OCI-LY1 (cell line): ENCODE data around the gene KIF22.

Source experiments
- EZH2 ChIP-seq: fragments of 200-600 bp; sonication (generic), shearing (Covaris generic); IDR thresholded peaks from 2 replicates; pipeline ENCODE4 v1.8.0; 2017; ENCODE audit warnings: borderline replicate concordance, mixed run types, mild to moderate bottlenecking, antibody characterized with exemption, low read length, moderate library complexity, mixed read lengths
- TF ChIP-seq, protein P1 (sequence below): fragments of 200-600 bp; sonication (generic), shearing (Covaris generic); IDR thresholded peaks from 2 replicates; pipeline ENCODE4 v1.5.1; 2017; ENCODE audit warnings: mild to moderate bottlenecking, antibody characterized with exemption, low read length, moderate library complexity, mixed read lengths

DNA sequence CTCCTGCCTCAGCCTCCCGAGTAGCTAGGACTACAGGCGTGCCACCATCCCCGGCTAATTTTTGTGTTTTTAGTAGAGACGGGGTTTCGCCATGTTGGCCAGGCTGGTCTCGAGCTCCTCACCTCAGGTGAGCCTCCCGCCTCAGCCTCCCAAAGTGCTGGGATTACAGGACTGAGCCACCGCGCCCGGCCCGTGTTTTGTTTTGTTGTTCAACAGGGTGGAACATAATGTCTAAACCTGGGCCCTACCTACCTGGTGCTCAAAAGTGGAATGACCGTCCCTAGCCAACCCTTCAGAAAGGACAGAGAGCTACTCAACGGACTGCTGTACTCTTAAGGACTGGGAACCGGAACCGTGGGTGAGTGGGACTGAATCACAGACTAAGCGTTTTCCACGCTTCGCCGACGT is 772 bp upstream of the KIF22 start:
- TF ChIP-seq, protein P1, sequence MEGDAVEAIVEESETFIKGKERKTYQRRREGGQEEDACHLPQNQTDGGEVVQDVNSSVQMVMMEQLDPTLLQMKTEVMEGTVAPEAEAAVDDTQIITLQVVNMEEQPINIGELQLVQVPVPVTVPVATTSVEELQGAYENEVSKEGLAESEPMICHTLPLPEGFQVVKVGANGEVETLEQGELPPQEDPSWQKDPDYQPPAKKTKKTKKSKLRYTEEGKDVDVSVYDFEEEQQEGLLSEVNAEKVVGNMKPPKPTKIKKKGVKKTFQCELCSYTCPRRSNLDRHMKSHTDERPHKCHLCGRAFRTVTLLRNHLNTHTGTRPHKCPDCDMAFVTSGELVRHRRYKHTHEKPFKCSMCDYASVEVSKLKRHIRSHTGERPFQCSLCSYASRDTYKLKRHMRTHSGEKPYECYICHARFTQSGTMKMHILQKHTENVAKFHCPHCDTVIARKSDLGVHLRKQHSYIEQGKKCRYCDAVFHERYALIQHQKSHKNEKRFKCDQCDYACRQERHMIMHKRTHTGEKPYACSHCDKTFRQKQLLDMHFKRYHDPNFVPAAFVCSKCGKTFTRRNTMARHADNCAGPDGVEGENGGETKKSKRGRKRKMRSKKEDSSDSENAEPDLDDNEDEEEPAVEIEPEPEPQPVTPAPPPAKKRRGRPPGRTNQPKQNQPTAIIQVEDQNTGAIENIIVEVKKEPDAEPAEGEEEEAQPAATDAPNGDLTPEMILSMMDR, result no peak
- TF ChIP-seq EZH2, result no peak
